BJ (cell line): ENCODE data around the gene SAPCD2. TPM values are rescaled to one million over a fixed set of nuclear protein-coding genes. Genes with fewer than 3 reads are reported as not detected.

Experiments
- CTCF ChIA-PET: fragments of 350-600 bp; formaldehyde crosslinking; extraction: SDS; loops from one replicate; lab custom pipeline; 2021; ENCODE audit warnings: antibody characterized with exemption, inconsistent platforms; lab: Yijun Ruan, JAX
- POLR2A ChIA-PET: fragments of 300-600 bp; sonication (Branson Sonifier 250); formaldehyde crosslinking; extraction: SDS; loops from one replicate; lab custom pipeline; 2021; ENCODE audit warnings: antibody characterized with exemption; lab: Charles Lee
- DNase-seq: peaks from one replicate; pipeline ENCODE4 v3.0.0-alpha.2; 2011; ENCODE audit warnings: low read depth
- H3K27me3 ChIP-seq: 2 replicates; pipeline ENCODE4 v1.6.0; 2011; ENCODE audit warnings: low read length; ENCODE audit not compliant: control insufficient read depth, insufficient read depth
- H3K36me3 ChIP-seq: 2 replicates; pipeline ENCODE4 v1.5.1; 2011; ENCODE audit warnings: low read length; ENCODE audit not compliant: control insufficient read depth, insufficient read depth
- H3K4me3 ChIP-seq: 2 replicates; pipeline ENCODE4 v1.5.1; 2011; ENCODE audit warnings: low read depth, mild to moderate bottlenecking, control low read depth, low read length
- polyA plus RNA-seq: library from polyadenylated mRNA; depleted of rRNA; stranded (reverse); fragments of >200 nt; gene quantifications from 2 replicates; pipeline ENCODE4 v1.2.3, GENCODE V29; 2011
- TF ChIP-seq, protein P1 (sequence below): IDR thresholded peaks from 2 replicates; pipeline ENCODE4 v1.5.1; 2011; ENCODE audit warnings: low read depth, mild to moderate bottlenecking, control low read depth, inconsistent platforms, low read length, moderate library complexity; ENCODE audit not compliant: insufficient read depth

Gene SAPCD2
- polyA plus RNA-seq, 1 experiment = 8.6 TPM

DNA sequence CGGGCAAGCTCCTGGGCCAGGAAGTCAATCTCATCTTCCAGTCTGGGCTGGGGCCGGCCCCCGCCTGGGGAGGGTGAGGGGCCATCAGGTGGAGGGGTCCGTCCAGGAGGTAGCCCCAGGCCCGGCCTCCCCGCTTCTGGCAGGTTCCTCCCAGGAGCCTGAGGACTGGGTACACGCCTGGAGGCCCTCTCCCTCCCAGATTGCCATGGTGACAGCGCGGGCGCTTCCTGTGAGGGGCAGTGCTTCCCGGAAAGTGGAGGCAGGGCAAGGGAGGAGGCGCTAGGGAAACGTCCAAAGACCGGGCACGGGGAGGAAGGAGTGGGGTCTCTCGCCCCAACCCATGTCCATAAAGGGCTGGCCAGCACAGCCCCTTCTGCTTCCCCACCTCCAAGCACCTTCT is 29.2 kb downstream of the SAPCD2 start:
- no peak for DNase-seq
- ChIA-PET CTCF (interaction anchor here (1.3 kb wide), 1 partner anchor 26 kb away, joined by 3 read pairs; no protein-coding TSS in a partner anchor), POLR2A (no interaction called here)
- Histone ChIP-seq H3K4me3 (no peak overlapping the region), H3K36me3 (peaks cover 17% of the 10 kb centered on the region), H3K27me3 (no peaks in the 10 kb centered on the region)
- TF ChIP-seq, protein P1, sequence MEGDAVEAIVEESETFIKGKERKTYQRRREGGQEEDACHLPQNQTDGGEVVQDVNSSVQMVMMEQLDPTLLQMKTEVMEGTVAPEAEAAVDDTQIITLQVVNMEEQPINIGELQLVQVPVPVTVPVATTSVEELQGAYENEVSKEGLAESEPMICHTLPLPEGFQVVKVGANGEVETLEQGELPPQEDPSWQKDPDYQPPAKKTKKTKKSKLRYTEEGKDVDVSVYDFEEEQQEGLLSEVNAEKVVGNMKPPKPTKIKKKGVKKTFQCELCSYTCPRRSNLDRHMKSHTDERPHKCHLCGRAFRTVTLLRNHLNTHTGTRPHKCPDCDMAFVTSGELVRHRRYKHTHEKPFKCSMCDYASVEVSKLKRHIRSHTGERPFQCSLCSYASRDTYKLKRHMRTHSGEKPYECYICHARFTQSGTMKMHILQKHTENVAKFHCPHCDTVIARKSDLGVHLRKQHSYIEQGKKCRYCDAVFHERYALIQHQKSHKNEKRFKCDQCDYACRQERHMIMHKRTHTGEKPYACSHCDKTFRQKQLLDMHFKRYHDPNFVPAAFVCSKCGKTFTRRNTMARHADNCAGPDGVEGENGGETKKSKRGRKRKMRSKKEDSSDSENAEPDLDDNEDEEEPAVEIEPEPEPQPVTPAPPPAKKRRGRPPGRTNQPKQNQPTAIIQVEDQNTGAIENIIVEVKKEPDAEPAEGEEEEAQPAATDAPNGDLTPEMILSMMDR = no peak

DNA sequence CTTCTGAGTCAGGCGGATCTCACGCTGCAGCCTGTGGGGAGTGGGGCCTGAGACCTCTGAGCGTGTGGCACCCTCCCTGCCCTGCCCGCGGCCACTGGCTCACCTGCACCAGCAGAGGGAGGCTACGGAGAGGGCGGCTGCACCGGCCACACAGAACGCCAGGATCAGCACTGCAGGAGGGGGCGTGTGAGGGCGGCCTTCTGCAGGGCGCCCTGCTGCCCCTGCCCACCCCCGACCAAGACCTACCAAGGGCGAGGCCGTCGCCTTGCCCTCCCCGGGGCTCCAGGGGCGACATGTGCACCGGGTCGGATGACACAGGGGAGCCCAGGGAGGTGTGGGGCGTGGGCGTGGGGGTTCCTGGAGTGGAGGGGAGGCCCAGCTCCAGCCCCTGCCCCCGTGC is 29.8 kb downstream of the SAPCD2 start:
- no peaks in the 10 kb centered on the region for H3K27me3 ChIP-seq
- no peak for DNase-seq
- TF ChIP-seq, protein P1 = no peak
- no peak overlapping the region for H3K4me3 ChIP-seq
- ChIA-PET CTCF (interaction anchor here (1.3 kb wide), 1 partner anchor 26 kb away, joined by 3 read pairs; no protein-coding TSS in a partner anchor), POLR2A (no interaction called here)
- peaks cover 17% of the 10 kb centered on the region for H3K36me3 ChIP-seq

DNA sequence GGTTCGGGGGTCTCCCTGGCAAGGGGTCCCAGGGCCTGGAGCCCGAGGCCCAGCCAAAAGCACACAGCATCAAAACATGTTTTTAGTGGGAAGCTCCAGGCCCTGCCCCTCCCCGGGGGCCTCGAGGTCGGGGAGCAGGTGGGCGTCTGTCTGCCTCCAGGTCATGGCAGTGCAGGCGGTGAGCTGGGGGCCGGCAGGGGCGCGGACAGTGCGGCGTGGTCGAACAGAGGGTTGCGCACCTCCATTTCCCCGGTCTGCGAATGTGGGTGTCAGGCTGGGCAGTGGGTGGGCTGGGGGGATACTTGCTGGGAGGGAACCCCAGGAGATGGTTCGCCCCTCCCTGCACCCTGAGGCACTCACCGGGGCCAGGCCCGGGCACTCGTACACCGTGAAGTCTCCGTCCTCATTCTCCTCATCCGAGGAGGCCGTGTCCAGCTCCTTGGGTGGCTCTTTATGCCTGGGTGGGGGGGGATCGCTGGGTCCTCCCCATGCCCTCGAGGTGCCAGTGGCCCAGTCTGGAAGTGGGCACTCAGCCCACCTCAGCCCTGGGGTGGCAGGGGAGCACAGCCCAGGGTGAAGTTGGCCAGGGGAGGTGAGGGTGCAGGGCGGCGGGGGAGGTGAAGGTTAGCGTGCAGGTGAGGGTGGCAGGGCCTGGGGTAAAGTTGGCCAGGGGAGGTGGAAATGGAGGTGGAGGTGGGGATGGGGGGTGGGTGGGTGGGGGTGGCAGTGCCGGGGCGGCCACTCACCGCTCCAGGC is 30.6 kb downstream of the SAPCD2 start:
- TF ChIP-seq, protein P1 = no peak
- CTCF ChIA-PET = interaction anchor here (0.6 to 8.2 kb wide), 7 partner anchors 10 to 713 kb away, joined by 3 to 118 read pairs (median 3); partner anchors contain the start of genes C8G and CLIC3
- DNase-seq = no peak
- no peaks in the 10 kb centered on the region for H3K27me3 ChIP-seq
- H3K36me3 ChIP-seq = peaks cover 17% of the 10 kb centered on the region
- POLR2A ChIA-PET = no interaction called here
- H3K4me3 ChIP-seq = no peak overlapping the region

DNA sequence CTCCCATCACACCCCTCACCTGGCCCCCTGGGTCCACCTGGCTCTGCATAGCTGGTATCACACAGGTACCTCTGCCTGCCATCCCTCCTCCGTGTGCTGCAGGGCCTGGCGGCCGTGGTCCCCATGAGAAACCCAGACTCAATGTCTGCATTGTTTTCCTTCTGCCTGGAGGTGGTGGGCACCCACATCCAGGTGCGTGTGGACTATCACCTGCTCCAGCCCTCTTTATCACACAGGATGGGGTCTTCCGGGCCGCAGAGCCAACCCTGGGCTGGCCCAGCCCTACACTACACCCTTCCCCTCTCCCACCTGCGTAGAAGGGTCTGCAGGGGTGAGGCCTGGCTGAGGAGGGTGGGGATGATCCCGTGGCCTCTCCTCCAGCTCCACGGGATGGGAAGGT is 31.4 kb downstream of the SAPCD2 start:
- ChIA-PET POLR2A (no interaction called here), CTCF (interaction anchor here (1.0 to 8.2 kb wide), 5 partner anchors 10 to 196 kb away, joined by 3 to 118 read pairs (median 4); partner anchors contain the start of genes C8G and CLIC3)
- H3K4me3 ChIP-seq = no peak overlapping the region
- DNase-seq = no peak
- peaks cover 17% of the 10 kb centered on the region for H3K36me3 ChIP-seq
- TF ChIP-seq, protein P1 = no peak
- no peaks in the 10 kb centered on the region for H3K27me3 ChIP-seq

DNA sequence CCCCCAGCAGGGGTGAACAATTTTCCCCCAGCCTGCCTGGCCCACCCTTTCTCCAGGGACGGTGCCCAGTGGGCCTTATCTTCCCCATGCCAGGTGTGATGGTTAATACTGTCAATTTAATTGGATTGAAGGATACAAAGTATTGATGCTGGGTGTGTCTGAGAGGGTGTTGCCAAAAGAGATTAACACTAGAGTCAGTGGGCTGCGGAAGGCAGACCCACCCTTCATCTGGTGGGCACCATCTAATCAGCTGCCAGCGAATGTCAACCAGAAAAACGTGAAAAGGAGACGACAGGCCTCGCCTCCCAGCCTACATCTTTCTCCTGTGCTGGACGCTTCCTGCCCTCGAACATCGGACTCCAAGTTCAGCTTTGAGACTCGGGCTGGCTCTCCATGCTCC is 32.9 kb downstream of the SAPCD2 start:
- Histone ChIP-seq H3K36me3 (peaks cover 17% of the 10 kb centered on the region), H3K4me3 (no peak overlapping the region), H3K27me3 (no peaks in the 10 kb centered on the region)
- DNase-seq = no peak
- POLR2A ChIA-PET = no interaction called here
- CTCF ChIA-PET = interaction anchor here (1.1 to 8.2 kb wide), 5 partner anchors 8 to 252 kb away, joined by 5 to 118 read pairs (median 50); partner anchors contain the start of genes ABCA2, C8G and NPDC1
- TF ChIP-seq, protein P1 = no peak
